ENCODE data around the gene GNAZ.

GRCh38 chr22:23163665-23164064 is 93.3 kb downstream of the GNAZ start:
- TF ChIP-seq CTCF (IDR thresholded peaks at IDR 0.05), result no peak
- TF ChIP-seq POLR2A (IDR thresholded peaks at IDR 0.05), result no peak
- TF ChIP-seq EP300 (IDR thresholded peaks at IDR 0.05), result no peak

All from ovary (tissue), 3 donors.